Omental fat pad (tissue), 4 donors: ENCODE results near the gene GAS7. TPM values are rescaled to one million over a fixed set of nuclear protein-coding genes. Genes with fewer than 3 reads are reported as not detected.

ENCODE experiments used
- ATAC-seq: fragments of 150-250 bp; one replicate; pipeline ENCODE4 v1.9.1; 2016; ENCODE audit warnings: mild to moderate bottlenecking, moderate library complexity; ENCODE audit not compliant: low FRiP score
- DNase-seq: peaks from one replicate; pipeline ENCODE4 v3.0.0-alpha.2; 2019; ENCODE audit warnings: low spot score
- CTCF ChIP-seq, 3 donors: fragments of 450-650 bp; IDR thresholded peaks; one replicate each; pipeline ENCODE4 v1.5.1; 2016 to 2017; ENCODE audit warnings: antibody characterized with exemption in 3 of 3, mild to moderate bottlenecking in 3 of 3, moderate library complexity in 2 of 3
- total RNA-seq, 4 donors: library from RNA; depleted of rRNA; stranded (reverse); fragments of >200 nt; gene quantifications; one replicate each; pipeline ENCODE4 v1.1.0, GENCODE V29; 2016

Gene GAS7
- total RNA-seq, 4 donors from 2014 or later = 36.4 to 148 (median 52.7) TPM

GRCh38 chr17:10216213-10216938 is 18.0 kb upstream of the GAS7 start:
- no peak for TF ChIP-seq CTCF (IDR thresholded peaks at IDR 0.05)
- ATAC-seq (no peak), DNase-seq (no peak)

GRCh38 chr17:10215286-10215685 is 16.9 kb upstream of the GAS7 start:
- ATAC-seq (no peak), DNase-seq (no peak)
- no peak for TF ChIP-seq CTCF (IDR thresholded peaks at IDR 0.05)

GRCh38 chr17:10211666-10212065 is 13.3 kb upstream of the GAS7 start:
- DNase-seq (no peak), ATAC-seq (no peak)
- TF ChIP-seq CTCF (IDR thresholded peaks at IDR 0.05) = no peak

- TF ChIP-seq CTCF (IDR thresholded peaks at IDR 0.05) = no peak
- DNase-seq = no peak
- peak; percentile 69 for ATAC-seq
Measured at GRCh38 chr17:10210151-10210574, 11.8 kb upstream of the GAS7 start.

GRCh38 chr17:10208604-10209193 is 10.3 kb upstream of the GAS7 start:
- no peak for ATAC-seq
- DNase-seq = no peak
- no peak for TF ChIP-seq CTCF (IDR thresholded peaks at IDR 0.05)

- DNase-seq (no peak), ATAC-seq (no peak)
- no peak for TF ChIP-seq CTCF (IDR thresholded peaks at IDR 0.05)
Measured at GRCh38 chr17:10207153-10207552, 8.7 kb upstream of the GAS7 start.
